Activated T-helper 17 cell treated with anti-CD3 and anti-CD28 coated beads, Interleukin-2, amount 50 U/mL, for 72 hours (primary cell): Measurements from ENCODE around the gene OXER1. TPM values are rescaled to one million over a fixed set of nuclear protein-coding genes. Genes with fewer than 3 reads are reported as not detected.

Source experiments
- ATAC-seq: fragments of 150-1000 bp; cut with Tn5 transposase; replicated peaks from 2 replicates; pipeline ENCODE4 v1.10.0; 2021; ENCODE audit warnings: mild to moderate bottlenecking, moderate library complexity
- H3K27ac Mint-ChIP-seq: one replicate; pipeline ENCODE4 v1.8.0; 2022; ENCODE audit warnings: mixed read lengths
- H3K27me3 Mint-ChIP-seq: one replicate; pipeline ENCODE4 v1.8.0; 2022; ENCODE audit warnings: mixed read lengths
- H3K36me3 Mint-ChIP-seq: one replicate; pipeline ENCODE4 v1.8.0; 2022; ENCODE audit warnings: low read depth, mild to moderate bottlenecking, mixed read lengths
- H3K4me1 Mint-ChIP-seq: one replicate; pipeline ENCODE4 v1.8.0; 2022; ENCODE audit warnings: mixed read lengths
- H3K4me3 Mint-ChIP-seq: one replicate; pipeline ENCODE4 v1.8.0; 2022; ENCODE audit warnings: mild to moderate bottlenecking, mixed read lengths
- H3K9me3 Mint-ChIP-seq: one replicate; pipeline ENCODE4 v1.8.0; 2022; ENCODE audit warnings: mixed read lengths
- total RNA-seq, 2 donors: library from RNA; stranded (reverse); gene quantifications; one replicate each; pipeline ENCODE4 v1.2.3, GENCODE V29; 2022

Gene OXER1
- total RNA-seq, 2 donors from 2014 or later, result 0.13 TPM

DNA sequence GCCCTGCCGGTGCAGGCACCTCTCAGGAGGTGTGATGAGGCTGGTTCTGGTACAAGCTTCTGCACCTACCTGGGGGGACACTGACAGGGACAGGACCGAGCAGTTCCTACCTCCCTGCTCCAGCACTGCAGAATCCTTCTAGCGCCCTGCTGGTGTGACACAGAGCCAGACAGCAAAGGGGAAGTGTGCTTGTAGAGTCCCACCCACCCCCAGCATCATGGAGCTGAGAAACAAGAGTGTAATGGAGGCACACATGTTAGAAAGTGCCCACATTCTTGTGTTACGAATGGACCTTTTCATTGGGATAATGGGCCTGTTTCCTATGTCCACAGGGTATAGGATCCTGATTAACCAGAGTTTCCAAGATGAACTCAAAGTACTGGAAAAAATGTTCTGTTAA lies 38.3 kb downstream of the OXER1 start:
- ATAC-seq, result no peak
- Mint-ChIP-seq H3K4me3 (no peak overlapping the region), H3K27me3 (no peaks in the 10 kb centered on the region), H3K4me1 (peaks cover 7% of the 10 kb centered on the region), H3K9me3 (no peaks in the 10 kb centered on the region), H3K36me3 (peaks cover 18% of the 10 kb centered on the region), H3K27ac (no peak overlapping the region)

DNA sequence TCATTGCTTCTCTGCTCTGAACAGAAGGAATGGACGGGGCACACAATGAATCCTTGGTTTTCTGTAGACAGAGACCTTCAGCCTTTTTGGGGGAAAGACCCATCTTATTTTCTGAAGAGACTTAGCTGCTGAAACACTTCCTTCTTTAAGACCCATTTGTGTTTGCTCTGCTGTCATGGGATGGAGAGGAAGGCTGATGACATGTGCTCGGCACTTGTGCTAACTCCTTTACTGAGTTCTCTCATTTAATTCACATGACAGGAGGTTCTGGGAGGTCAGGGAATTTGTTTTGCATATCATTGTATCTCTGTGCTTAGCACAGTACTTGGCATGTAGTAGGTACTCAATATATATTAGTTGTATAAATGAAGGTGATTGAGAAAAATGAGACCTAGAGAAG lies 39.0 kb downstream of the OXER1 start:
- Mint-ChIP-seq H3K4me1 (peaks cover 7% of the 10 kb centered on the region), H3K4me3 (no peak overlapping the region), H3K27me3 (no peaks in the 10 kb centered on the region), H3K36me3 (peaks cover 12% of the 10 kb centered on the region), H3K9me3 (no peaks in the 10 kb centered on the region), H3K27ac (no peak overlapping the region)
- ATAC-seq, result no peak

DNA sequence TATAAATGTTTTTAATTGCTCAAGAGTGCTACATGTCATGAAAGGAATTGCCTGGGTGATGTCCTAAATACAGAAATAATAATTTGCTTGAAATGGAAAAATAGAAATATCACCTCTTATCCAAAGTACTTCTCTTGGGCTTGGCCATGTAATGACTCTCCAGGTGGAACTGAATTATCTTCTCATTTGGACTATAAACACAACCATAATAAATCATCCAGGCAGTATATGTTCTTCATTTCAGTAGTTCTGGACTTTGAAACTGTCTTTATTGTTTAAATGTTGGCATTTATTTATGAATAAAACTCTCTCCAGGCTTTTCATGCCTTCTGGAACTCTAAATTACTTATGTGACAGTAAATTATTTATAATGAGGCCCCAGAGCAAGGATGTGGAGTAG lies 40.5 kb downstream of the OXER1 start:
- no peaks in the 10 kb centered on the region for H3K27me3 Mint-ChIP-seq
- H3K36me3 Mint-ChIP-seq, result peaks cover 6% of the 10 kb centered on the region
- H3K27ac Mint-ChIP-seq, result no peak overlapping the region
- no peak overlapping the region for H3K4me3 Mint-ChIP-seq
- H3K9me3 Mint-ChIP-seq, result no peaks in the 10 kb centered on the region
- peaks cover 7% of the 10 kb centered on the region for H3K4me1 Mint-ChIP-seq
- ATAC-seq, result no peak

DNA sequence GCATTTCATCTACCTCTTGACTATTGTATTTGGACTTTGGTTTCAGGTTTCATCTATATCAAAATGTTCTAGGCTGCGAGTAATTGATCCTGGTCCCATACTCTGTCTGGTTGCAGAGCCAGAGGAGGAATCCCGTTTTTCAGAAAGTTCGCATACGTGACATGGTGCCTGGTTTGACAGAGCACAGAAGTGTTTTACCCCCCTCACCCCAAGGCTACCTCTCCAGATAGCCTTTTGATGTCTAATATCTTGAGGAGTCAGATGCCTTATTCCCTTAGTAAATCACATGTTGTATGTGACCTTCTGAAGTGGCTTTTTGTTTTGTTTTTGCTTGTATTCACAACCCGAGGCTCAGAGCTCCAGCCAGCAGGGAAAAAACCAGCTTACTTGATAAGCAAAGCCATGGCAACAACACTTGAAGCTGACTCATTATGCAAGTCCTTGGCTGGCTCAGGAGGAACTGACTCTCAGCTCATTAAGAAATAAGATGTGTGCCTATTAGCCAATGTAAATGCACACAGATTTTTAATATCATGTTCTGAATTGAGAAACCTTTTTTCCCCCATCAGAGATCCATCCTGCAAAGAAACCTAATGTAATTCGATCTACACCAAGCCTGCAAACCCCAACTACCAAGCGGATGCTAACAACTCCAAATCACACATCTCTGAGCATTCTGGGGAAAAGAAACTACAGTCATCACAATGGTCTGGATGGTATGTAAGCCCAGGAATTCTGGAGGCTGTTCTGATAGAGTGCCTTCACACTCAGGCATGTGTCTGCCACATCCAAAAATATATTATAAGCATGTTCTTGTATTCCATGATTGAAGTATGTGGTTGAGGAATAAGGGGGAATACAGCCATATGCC lies 41.4 kb downstream of the OXER1 start:
- Mint-ChIP-seq H3K4me3 (no peak overlapping the region), H3K27me3 (no peaks in the 10 kb centered on the region), H3K4me1 (peaks cover 7% of the 10 kb centered on the region), H3K9me3 (no peaks in the 10 kb centered on the region), H3K27ac (peak overlapping the region; percentile 70), H3K36me3 (peaks cover 6% of the 10 kb centered on the region)
- ATAC-seq, result peak; percentile 94

DNA sequence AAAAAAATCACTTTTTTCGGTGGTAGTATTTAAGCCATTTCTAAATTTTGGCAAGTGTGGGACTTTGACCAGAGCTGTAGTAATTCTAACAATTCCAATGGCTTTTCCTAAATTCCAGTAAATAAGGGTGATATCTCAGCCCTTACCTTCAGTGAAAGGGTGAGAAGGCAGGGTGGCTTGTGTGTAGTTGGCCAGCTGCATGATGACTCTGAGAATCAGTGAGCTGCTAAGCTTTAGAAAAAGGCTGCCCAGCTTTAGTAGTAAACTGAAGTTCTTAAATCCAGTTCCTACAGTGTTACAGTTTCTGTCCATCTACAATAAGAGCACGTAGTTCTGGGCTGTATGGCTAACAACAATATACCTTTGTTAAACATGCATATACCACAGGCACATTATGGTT lies 42.0 kb downstream of the OXER1 start:
- peak overlapping the region; percentile 70 for H3K27ac Mint-ChIP-seq
- no peaks in the 10 kb centered on the region for H3K27me3 Mint-ChIP-seq
- no peaks in the 10 kb centered on the region for H3K9me3 Mint-ChIP-seq
- peaks cover 6% of the 10 kb centered on the region for H3K36me3 Mint-ChIP-seq
- H3K4me1 Mint-ChIP-seq, result peaks cover 7% of the 10 kb centered on the region
- no peak for ATAC-seq
- H3K4me3 Mint-ChIP-seq, result no peak overlapping the region

DNA sequence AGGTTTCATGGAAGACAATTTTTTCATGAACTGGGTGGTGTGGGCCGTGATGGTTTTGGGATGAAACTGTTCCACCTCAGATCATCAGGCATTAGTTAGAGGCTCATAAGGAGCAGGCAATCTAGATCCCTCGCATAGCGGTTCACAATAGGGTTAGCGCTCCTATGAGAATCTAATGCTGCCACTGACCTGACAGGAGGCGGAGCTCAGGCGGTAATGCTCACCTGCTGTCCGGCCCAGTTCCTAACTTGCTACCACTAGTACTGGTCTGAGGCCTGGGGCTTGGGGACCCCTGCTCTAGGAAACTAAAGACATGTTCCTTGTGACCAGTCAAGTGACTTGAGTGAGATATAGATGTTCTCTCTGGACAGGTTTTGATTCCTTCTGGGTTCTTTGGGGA lies 49.2 kb downstream of the OXER1 start:
- no peaks in the 10 kb centered on the region for H3K4me1 Mint-ChIP-seq
- no peak overlapping the region for H3K4me3 Mint-ChIP-seq
- ATAC-seq, result no peak
- H3K36me3 Mint-ChIP-seq, result no peaks in the 10 kb centered on the region
- no peaks in the 10 kb centered on the region for H3K9me3 Mint-ChIP-seq
- H3K27ac Mint-ChIP-seq, result no peak overlapping the region
- no peaks in the 10 kb centered on the region for H3K27me3 Mint-ChIP-seq

DNA sequence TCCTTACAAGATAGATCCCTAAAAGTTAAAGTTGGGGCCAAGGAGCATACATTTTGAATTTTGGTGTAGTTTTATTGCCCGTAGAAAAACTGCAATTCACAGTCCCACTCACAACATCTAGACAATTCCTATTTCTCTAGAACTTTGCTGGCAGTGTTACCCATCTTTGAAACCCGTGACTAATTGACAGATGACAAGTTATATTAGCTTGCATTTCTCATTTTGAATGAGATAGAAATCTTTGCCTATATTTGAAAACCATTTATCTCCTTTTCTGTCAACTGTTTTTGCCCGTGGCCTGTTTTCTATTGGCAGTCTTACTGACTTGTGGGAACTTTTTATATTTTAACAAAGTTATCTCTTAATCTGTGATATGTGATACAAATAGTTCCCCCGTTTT lies 50.0 kb downstream of the OXER1 start:
- Mint-ChIP-seq H3K27me3 (no peaks in the 10 kb centered on the region), H3K4me3 (no peak overlapping the region), H3K4me1 (no peaks in the 10 kb centered on the region), H3K36me3 (peaks cover 5% of the 10 kb centered on the region), H3K27ac (no peak overlapping the region), H3K9me3 (no peaks in the 10 kb centered on the region)
- ATAC-seq, result no peak

DNA sequence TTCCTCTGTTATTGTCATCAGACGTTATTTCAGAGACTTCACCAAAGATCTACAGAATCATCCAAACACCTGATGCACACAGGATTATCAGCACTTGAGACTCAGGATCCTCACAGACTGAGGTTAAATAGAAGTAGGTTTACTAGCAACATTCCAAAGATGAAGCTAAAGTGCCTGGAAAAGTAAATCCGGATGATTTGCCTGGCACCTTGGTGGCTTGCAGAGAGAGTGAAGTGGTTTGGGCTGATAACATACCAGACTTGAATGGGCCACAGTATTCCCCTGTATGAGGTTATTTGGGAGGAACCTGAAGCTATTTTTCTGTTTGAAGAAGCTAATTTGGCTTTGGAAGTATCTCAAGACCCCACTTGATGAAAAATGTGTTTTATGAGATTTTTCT lies 51.0 kb downstream of the OXER1 start:
- Mint-ChIP-seq H3K4me3 (no peak overlapping the region), H3K9me3 (no peaks in the 10 kb centered on the region), H3K27me3 (no peaks in the 10 kb centered on the region), H3K36me3 (peaks cover 15% of the 10 kb centered on the region), H3K4me1 (no peaks in the 10 kb centered on the region), H3K27ac (no peak overlapping the region)
- ATAC-seq, result no peak

Other genes with a start within 250 kb of the OXER1 start
- gene MTA3, start 195.5 kb downstream of the OXER1 start, total RNA-seq, result 10 to 100 TPM; 22.7 to 30.9 TPM
- gene HAAO, start 28.4 kb upstream of the OXER1 start, total RNA-seq, result under 1 TPM; 0.98 to 0.99 TPM